GM10266 (cell line): ENCODE measurements around the gene DLG4.
A peak's percentile ranks its signal among the peaks of the same experiment; 100 is the strongest.

Source experiments
- DNase-seq: peaks from one replicate; pipeline ENCODE4 v3.0.0; 2012; ENCODE audit errors: extremely low spot score
- TF ChIP-seq, protein P1 (sequence below): IDR thresholded peaks from 2 replicates; pipeline ENCODE4 v1.5.1; 2012; ENCODE audit warnings: mild to moderate bottlenecking, low read depth; ENCODE audit not compliant: control insufficient read depth, insufficient read depth; ENCODE audit errors: missing control alignments

Gene DLG4

GRCh38 chr17:7234083-7234951 is 14.7 kb upstream of the DLG4 start, which contains the start of gene DVL2:
DVL2 (minus strand) TSS chr17:7234517; CDS start chr17:7234262, 255 bp downstream.
- peak; percentile 98 for DNase-seq
- TF ChIP-seq, protein P1, sequence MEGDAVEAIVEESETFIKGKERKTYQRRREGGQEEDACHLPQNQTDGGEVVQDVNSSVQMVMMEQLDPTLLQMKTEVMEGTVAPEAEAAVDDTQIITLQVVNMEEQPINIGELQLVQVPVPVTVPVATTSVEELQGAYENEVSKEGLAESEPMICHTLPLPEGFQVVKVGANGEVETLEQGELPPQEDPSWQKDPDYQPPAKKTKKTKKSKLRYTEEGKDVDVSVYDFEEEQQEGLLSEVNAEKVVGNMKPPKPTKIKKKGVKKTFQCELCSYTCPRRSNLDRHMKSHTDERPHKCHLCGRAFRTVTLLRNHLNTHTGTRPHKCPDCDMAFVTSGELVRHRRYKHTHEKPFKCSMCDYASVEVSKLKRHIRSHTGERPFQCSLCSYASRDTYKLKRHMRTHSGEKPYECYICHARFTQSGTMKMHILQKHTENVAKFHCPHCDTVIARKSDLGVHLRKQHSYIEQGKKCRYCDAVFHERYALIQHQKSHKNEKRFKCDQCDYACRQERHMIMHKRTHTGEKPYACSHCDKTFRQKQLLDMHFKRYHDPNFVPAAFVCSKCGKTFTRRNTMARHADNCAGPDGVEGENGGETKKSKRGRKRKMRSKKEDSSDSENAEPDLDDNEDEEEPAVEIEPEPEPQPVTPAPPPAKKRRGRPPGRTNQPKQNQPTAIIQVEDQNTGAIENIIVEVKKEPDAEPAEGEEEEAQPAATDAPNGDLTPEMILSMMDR: no peak

GRCh38 chr17:7233701-7234082 is 14.1 kb upstream of the DLG4 start:
- TF ChIP-seq, protein P1: no peak
- DNase-seq: no peak

- TF ChIP-seq, protein P1: no peak
These were observed 12.5 kb upstream of the DLG4 start for GRCh38 chr17:7232114-7232513.

DNA sequence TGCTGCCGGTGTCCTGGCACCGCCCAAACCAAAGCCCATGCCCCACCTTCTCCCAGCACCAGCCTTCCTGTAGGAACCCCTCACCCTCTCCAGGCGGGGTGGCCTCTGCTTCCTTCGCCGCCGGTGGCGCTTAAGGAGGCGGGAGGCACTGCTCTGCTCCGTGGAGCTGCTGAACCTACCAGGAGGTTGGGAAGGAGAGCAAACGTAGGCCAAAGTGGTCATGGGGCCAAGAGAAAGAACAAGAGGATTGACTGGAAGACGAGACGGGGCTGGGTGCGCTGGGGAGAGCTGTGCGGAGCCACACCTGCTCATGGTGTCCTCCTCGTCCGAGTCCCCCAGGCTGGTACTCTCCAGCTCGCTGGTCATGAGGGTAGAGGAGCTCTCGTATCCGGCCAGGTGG is 9.9 kb upstream of the DLG4 start:
- TF ChIP-seq, protein P1: no peak
- no peak for DNase-seq

More at GRCh38 chr17:7232114-7232513, 12.5 kb upstream of the DLG4 start:
- DNase-seq: no peak

DNA sequence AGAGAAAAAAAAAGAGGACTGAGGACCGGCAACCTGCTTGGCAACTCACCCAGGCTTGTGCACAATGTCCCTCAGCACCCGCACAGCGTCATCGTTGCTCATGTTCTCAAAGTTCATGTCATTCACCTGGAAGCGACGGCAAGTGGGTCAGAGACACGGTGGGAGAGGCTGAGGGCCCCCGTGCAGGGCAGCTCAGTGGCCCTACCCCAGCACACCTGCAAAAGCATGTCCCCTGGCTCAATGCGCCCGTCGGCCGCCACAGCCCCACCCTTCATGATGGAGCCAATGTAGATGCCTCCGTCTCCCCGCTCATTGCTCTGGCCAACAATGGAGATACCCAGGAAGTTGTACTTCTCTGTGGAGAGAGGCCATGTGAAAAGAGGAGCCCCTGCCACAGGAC is 9.3 kb upstream of the DLG4 start:
- TF ChIP-seq, protein P1: no peak
- no peak for DNase-seq

GRCh38 chr17:7226721-7227710 is 7.4 kb upstream of the DLG4 start:
- DNase-seq: no peak
- TF ChIP-seq, protein P1: no peak
